CD4-positive, alpha-beta T cell treated with Interferon alpha-2 for 1 hour (primary cell): ENCODE measurements around the gene SERP1.
A peak's percentile ranks its signal among the peaks of the same experiment; 100 is the strongest.

Source experiments
- DNase-seq, 2 donors: peaks; one replicate each; pipeline ENCODE4 v3.0.0-alpha.2; 2020 to 2022

Gene SERP1

DNA sequence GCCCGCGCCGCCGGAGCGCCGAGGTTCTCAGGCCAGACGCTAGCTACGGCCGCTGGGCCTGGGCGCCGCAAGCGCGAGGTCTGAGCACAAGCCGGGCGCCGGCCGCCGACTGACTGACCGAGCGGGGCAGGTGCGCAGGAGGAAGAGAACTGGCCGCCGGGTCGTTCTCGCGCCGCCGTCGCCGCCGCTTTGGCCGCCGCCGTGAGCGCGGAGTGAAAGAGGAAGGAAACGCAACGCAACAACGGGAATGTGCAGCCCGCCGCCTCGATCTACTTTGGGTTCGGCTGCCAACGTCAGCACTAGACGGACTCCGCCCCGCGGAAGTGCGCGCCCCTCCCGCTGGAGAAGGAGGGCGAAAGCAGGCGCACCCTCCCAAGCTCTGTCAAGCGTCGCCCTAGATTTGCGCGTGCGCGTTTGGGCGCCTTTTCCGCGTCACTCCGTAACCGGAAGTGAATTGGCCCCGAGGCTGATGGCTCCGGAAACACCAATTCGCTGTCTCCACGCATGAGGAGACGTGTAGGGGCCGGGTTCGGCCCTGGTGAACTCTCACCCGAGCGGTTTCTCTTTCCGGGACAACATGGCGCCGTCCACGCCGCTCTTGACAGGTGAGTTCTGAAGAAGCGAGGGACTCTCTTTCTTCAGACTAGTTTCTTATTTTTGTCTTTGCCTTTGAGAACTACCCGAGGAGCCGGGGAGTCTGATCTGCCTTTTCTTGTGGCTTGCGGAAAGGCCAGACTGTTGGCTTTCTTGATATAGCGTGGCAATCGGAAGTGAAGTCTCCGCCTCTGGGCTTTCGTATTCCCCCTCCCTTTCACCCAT is at the start of gene SERP1, which contains the start of gene EIF2A:
Gene SERP1 (minus strand): TSS at position 271 of the 819 bp plus-strand sequence. CDS start 361 bp downstream, outside the sequence.
Gene EIF2A (plus strand): TSS at position 562 of the 819 bp plus-strand sequence. CDS start 16 bp downstream, at position 578.
- peak; percentile 99 for DNase-seq

DNA sequence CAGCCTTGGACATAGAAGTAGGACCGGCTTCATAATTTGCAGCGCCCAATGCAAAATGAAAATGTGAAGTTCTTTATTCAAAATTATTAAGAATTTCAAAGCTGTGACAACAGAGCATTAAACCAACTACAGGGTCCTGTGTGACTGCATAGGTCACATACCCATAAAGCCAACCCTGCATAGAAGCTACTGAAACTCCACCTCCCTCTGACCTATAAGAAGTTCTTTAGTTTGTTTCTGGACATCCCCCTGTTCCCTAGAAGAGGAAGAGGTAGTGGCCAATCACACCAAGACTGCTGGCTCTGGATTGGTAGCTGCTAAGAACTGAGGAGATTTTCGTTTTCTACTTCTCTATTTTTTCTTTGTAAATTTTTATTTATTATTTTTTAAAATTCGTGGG is 47.9 kb upstream of the SERP1 start:
- DNase-seq = no peak

DNA sequence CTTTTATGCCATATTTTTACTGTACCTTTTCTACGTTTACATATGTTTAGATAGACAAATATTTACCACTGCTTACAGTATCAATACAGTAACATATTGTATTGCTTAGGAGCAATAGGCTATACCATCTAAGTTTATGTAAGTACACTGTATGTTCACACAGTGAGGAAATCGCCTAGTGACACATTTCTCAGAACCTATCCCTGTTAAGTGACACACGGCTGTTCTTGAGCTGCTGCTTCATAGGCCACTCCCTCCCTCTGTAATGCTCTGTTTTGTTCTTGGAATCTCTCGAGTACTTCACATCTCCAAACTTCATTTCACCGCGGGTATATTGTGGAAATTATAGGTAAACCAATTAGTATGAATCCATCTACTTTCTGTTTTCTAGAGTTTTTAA is 43.5 kb upstream of the SERP1 start:
- DNase-seq = no peak

DNA sequence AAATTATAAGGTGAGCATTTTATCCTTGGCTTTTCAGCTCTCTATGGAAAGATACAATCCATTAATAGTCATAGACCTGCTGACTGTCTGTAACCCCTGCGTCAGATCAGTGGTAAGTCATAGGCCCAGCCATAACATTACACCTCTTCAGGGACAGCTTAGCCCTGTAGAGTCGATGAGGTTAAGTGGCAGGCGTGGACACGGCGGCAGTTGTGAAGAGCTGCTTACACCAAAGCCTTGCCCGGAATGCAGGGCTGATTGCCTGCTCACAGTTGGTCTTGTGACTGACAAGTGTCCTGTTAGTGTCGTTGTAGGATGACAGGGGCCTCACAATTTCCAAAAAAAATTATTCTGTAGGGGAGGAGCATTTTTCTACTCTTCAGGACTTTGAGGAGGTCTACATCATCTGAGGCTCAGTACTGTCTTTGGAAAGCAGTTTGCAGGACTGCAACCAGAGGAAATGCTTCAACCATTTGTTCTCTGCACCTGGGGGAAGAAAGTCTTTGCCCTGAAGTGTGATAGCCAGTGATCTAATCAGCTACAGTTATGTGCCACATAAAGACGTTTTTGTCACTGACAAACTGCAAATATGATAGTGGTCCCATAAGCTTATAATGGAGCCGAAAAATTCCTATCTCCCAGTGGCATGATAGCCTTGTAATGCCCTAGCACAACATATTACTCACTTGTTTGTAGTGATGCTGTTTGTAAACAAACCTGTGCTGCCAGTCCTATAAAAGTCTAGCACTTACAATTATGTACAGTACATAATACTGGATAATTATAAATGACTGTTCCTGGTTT is 41.9 kb upstream of the SERP1 start:
- no peak for DNase-seq

DNA sequence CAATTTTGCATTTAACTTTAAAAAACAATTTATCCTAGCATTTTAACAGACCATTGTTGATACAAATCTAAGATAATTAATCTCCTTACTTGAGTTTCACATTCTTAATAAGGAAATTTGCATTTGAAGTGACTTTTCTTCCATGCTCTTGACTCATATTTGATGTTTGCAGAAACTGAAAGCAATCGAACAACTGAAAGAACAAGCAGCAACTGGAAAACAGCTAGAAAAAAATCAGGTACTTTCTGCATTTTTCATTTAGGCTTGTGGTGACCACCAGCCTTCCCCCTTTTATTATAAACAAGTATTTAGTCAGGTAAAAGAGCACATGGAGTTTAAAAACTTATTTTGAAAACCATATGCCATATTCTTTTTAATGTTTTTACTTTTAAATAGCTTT is 36.7 kb upstream of the SERP1 start:
- DNase-seq = no peak

DNA sequence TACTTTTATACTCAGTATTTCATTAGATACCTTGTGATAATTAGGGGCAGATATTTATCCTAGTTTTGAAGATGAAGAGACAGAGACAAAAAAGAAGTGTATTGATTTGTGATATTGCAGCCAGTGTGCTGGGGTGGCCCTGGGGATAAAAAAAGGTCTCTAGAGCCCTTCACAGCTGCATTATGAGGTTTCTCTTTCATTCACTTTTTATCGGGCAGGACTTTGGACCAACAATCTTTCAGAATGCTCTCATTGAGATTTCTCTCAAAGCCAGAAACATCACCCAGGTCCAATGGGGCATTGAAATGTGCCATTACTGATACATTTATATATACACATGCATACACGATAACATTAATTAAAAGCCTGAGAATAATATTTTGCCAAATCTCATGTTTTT is 36.3 kb upstream of the SERP1 start:
- DNase-seq = no peak

DNA sequence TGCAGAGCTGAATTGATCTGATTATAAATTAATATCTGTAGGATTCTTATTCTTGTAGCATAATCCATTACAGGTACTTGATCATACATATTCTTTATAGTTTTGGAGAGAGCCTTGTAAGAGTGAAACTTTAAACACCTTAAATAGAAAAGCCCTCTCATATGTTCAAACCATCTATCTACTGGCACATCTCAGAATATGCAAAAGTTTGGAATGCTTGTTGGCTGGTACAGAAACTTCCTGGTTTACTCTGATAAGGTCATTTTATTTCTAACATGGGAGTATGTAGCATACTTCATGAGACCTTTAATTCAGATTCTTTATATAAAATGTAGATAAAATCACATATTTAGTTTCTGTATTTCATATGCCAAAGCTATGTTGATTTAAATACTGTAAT is 34.9 kb upstream of the SERP1 start:
- DNase-seq = no peak

DNA sequence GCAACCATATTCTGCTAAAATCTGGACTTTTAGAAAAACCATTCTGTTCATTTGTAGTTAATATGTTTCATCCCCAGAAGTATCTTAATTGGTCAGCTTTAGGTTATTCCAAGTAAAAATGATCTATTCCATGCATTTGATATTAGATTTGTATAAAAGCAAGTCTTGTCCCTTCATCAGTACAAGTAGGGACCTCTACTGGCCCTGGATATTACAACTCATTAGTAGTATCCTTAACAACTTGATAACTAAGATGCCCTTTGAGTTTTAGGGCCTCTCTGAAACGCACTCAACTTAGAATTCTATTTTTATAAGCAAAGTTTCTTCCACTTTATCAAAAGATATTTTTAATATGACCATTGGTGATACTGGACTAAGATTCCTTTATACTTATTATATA is 31.6 kb upstream of the SERP1 start:
- no peak for DNase-seq

DNA sequence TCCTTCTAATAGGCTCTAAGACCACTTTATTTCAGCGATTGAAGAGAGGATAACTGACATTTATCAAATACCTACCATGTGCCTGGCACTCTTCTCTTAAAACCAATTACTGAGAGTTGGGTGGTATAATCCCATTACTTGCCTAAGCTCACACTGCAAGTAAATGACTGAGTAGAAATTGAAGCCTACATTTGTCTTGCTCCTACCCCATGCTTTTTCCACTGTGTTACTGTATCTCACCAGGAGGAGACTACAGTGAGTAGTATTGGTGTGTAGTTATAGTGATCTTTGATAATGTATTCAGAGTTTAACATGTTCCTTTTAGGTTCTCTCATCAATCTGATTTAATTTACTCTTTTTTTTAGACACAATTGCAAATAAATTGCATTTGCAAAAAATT is 21.0 kb upstream of the SERP1 start:
- no peak for DNase-seq

DNA sequence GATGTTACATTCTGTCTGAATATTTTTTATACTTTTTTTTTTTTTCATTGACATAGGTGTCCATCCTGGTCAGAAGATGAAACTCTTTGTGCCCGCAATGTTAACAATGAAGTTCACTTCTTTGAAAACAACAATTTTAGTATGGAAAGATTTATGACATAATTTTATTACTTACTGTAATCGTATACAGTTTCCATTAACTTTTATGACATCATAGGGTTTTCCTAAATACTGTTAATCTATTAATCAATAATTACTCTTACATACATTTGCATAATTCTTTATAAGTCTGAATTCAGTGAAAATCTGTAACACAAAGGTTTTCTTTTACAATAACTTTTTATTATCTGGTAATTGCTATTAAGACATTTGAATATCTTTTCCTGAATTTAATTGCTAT is 17.9 kb upstream of the SERP1 start:
- DNase-seq = no peak

DNA sequence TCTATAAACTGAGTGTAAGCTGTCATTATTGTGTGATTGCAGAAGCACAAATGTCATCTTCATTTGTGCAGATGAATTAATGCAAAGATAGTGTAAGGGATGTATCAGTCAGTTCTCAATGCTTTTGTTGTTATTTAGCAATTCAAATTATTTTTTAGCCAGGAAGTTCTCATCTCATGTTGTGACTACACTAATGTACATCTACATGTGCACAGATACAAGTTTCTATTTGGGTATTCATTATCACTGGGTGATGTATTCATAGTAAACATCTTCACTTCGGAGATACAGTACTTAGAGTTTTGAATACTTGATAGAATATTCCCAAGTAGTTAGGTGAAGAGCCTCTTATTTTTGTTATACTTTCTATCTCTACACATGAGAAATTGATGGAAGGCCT is 11.4 kb upstream of the SERP1 start:
- DNase-seq = no peak

DNA sequence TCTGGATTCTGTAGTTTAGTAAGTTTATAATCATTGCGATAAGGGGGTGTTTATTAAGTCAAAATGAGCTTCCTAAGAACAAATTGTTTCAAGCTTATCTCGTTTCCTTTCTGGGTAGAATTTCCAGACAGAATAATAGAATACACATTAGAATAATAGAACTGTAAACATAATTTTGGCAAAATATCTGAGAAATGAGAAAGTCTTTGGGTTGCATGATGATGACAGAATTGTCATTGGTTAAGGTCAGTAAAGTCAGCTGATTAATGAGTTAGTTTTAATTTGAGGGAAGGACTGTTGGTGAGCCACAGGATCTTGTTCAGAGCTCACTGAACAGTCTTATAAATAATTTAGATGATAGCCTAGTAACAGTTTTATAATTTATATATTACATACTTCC is 10.5 kb upstream of the SERP1 start:
- DNase-seq = no peak

DNA sequence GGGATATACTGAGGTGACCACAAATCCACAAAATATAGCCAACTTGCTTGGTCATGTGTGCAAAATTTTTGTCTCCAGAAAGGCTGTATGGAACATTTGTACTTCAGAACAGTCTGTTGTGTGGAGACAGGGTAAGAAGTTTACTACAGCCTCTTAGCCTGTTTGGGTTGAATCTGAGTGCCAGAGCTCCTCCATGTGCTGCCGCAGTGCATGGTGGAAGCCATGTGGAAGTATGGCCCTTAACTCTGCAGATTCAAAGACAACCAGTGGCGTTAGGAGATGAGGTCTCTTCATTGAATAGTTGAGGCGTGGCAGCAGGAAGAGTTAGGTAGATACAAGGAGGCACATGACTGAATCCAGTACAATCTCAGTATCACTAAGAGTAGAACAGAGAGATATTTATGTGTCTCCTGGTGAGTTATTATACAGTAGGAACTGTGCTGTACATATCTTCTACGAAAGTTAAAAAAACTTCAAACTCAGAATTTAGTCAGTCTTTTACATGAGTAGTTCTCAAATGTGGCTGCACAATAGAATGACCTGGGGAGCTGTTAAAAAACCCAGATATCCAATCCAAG is 9.7 kb upstream of the SERP1 start:
- DNase-seq = no peak

DNA sequence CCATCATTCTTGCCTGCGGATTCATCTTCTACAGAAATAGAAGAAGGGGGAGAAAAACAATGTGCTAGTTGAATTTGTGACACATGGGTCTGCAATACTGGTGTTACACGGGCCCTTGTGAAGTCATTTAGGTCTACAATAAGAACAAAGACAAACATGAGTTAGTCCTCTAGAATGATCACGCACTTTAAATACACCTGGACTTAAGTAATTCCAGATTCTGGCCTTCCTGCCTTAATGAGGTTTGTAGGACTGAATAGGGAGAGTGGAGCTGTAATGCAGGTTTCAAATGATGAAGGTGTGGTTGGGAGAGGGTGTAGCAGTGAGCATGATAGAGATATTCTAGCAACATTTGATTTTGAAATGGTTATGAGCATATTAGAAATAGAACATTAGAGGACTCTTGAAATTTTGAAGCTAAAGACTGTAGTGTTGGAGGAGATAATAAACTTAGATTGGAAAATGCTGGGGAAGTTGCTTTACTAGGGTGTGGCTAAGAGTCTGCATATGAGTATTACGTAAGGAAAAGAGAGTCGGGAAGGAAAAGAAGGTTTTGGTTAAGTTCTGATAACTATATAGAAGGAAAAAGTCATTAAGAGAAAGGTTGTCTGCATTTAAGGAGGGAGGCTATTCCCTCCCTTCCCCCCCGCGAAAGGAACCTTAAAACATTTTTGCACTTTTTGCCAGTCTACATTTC is 897 bp upstream of the SERP1 start:
- DNase-seq = no peak

DNA sequence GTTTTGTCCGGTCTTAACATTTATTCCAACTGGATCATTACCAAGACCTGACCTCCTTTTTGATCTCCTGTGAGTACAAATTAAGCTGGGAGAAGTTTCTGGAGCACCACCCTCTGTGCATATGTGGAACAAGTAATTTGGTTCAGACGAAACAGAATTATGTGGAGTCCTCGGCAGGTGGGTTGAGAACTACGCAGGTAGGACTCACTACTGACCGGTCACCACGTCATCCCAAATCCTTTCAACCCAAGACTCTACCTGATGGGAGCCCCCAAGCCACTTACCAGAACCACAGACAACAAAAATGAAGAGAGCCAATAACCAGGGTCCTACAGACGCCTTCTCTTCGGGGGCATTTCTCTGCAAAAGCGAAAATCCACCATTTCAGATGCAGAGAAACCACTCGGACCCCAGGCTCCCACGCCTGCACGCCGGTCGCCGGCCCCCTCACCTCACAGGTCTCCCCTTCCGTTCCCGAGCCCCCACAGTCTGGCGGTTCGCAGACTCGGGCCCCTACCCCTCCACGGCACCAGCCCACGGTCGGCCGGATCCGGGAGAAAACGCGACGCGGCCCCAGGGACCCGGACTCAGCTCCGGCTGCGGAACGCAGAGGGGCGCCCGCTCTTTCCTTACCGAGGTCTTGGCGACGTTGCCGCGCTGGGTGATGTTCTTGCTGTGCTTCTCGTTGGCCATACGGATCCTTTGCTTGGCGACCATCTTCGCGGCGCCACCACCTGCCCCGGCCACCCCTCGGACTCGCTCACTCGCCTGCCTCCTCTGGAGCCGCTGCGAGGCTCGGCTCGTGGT is 674 bp downstream of the SERP1 start:
- peak; percentile 2 to 25 for DNase-seq

DNA sequence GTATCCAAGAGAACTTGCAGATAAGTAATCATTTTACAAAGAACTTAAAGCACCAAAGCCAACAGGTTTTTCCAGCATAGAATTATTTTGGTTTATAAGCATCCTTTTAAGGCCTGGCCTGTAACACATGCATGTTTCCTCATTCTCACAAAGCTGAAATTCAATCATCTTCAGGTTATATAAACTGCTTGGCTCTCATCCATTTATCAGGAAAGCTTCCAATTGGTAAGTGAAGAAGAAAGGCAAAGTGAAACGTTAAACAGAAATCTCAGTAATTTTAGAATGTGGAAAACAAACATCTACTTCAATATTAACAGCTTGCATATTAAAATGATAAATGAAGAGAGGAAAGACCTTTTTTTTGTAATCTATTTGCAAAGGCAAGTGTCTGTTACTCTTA is 1.6 kb downstream of the SERP1 start:
- DNase-seq = no peak

DNA sequence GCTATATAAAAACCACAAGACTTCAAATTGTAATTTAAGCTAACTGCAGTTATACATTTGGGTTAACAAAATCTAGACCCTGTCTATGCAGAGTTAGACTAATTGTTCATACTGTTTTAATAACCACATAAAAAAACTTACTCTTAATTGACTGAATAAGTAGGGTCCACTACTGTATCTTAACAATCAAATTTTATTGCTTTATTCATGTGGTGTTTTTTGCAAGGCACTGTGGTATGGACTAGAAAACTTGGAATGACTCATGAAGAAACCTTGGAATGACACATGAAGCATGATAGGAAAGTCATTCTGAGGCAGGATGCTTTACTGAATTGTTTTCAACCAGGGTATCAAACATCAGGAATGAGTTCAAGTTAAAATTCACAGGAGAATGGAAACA is 2.3 kb downstream of the SERP1 start:
- DNase-seq = no peak

DNA sequence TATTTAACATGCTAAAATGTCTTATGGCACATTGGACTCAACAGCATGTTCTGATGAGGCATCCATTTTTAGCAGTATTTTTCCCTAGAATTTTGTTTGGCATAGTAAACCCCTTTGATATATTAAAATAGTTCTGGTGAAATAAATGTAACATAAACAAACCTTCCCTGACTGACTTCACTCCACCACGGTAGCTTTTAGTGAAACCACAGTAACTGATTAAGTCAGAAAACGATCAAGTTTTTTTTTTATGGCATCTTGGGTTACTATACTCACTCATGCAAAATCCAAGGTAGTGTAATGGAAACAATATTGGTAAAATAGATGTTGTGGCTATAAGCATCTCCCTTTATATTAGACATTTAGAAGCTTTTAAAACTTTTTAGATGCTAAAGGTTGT is 2.8 kb downstream of the SERP1 start:
- DNase-seq = no peak

DNA sequence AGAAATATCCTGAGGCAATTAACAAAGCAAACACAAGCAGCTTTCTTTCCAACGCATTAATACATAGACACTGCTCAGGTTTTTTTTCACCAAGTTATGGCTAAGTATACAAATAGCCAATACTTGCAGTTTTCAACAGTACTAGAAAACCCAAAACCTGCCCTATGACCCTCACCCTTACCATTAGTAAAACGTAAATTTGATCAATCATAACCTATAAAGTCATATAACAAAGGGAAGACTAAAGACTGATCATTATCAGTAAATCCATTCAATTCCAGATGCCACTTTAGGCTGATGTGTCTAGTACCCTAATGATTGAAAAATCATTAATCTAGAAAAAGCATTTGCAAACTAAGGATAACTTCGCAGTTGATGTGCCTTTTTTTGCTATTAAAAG is 3.2 kb downstream of the SERP1 start:
- DNase-seq = no peak

DNA sequence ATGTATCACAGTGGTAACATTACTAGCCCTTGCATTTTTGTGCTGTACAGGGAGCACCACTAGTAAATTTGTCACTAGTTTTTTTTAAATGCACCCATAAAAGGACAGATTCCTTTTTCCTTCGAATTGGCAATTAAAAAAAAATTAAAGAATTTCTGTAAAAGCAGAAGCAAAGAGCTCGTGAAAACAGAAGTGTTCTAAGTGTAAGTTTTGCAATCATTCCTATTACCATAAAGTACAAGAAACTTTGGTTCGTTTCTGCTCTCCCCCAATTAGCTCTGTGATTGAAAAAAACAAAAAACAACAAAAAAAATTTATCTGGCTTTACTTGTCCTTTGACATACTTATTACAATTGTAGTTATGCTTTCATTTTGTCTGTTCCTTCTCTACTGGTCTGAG is 5.3 kb downstream of the SERP1 start:
- DNase-seq = no peak

DNA sequence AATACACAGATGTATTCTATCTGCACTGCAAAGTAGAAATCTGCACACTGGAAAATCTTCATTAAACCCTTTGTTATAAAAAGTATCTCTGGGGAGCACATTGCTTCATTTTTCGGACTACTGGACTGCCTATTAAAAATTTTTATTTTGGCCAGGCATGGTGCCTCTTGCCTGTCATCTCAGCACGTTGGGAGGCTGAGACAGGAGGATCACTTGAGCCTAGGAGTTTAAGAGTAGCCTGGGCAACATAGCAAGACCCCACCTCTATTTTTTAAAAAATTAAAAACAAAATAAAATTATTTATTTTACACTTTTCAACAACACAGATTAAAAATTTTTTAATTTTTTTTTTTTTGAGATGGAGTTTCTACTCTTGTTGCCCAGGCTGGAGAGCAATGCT is 6.0 kb downstream of the SERP1 start:
- DNase-seq = no peak
